PFSK-1 (cell line): ENCODE data around the gene CXCR6.

Experiments used
- FOXP2 ChIP-seq: optimal IDR thresholded peaks from 2 replicates; pipeline ENCODE3; 2011; ENCODE audit warnings: borderline replicate concordance, control low read depth, inconsistent platforms; ENCODE audit not compliant: insufficient read depth; ENCODE audit errors: extremely low read length, extremely low read depth
- POLR2AphosphoS5 ChIP-seq: IDR thresholded peaks from 2 replicates; pipeline ENCODE4 v1.6.1; 2012; ENCODE audit warnings: low read depth, mild to moderate bottlenecking, control low read depth, low read length, moderate library complexity
- SIN3A ChIP-seq: IDR thresholded peaks from 2 replicates; pipeline ENCODE4 v1.6.1; 2012; ENCODE audit warnings: mild to moderate bottlenecking, low read length, moderate library complexity, borderline replicate concordance; ENCODE audit not compliant: insufficient read depth
- TAF1 ChIP-seq: IDR thresholded peaks from 2 replicates; pipeline ENCODE4 v1.6.1; 2012; ENCODE audit warnings: low read length, control low read depth, borderline replicate concordance; ENCODE audit not compliant: insufficient read depth
- TF ChIP-seq, protein P1 (sequence below), 2 experiments: IDR thresholded peaks; 2 replicates each; pipeline versions ENCODE4 v1.6.1 to v1.8.0; 2011 to 2012; ENCODE audit warnings: low read depth in 2 of 2, low read length in 2 of 2, control low read depth in 1 of 2, inconsistent platforms in 1 of 2, mild to moderate bottlenecking in 1 of 2, moderate library complexity in 1 of 2; ENCODE audit not compliant: insufficient read depth in 1 of 2

The CXCR6 gene

DNA sequence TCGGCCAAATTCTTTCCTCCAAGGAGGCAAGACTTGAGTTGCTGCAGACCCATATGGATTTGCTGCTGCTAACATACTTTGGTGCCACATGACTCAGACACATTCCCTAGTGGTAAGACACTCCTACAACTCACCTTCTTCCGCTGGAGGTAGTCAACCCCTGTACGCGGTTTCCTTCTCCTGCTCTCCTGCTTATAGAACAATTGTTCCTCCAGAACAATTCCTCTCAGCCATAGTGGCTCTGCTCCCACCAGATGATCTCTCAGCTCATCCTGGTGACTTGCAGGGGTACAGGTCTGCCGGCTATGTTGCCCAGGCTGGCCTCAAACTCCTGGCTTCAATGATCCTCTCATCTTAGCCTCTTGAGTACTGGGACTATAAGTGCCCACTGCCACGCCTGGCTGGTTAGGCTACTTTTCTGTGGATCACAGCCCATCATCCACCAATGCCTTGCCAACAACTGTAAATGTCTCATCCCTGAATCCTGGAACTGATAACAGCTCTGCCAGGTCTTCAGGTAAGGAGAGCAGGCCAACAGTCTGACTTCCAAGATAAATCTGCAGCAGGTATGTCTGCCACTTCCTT is 2.4 kb upstream of the CXCR6 start:
- TF ChIP-seq SIN3A = no peak
- no peak for TF ChIP-seq TAF1
- TF ChIP-seq, protein P1, sequence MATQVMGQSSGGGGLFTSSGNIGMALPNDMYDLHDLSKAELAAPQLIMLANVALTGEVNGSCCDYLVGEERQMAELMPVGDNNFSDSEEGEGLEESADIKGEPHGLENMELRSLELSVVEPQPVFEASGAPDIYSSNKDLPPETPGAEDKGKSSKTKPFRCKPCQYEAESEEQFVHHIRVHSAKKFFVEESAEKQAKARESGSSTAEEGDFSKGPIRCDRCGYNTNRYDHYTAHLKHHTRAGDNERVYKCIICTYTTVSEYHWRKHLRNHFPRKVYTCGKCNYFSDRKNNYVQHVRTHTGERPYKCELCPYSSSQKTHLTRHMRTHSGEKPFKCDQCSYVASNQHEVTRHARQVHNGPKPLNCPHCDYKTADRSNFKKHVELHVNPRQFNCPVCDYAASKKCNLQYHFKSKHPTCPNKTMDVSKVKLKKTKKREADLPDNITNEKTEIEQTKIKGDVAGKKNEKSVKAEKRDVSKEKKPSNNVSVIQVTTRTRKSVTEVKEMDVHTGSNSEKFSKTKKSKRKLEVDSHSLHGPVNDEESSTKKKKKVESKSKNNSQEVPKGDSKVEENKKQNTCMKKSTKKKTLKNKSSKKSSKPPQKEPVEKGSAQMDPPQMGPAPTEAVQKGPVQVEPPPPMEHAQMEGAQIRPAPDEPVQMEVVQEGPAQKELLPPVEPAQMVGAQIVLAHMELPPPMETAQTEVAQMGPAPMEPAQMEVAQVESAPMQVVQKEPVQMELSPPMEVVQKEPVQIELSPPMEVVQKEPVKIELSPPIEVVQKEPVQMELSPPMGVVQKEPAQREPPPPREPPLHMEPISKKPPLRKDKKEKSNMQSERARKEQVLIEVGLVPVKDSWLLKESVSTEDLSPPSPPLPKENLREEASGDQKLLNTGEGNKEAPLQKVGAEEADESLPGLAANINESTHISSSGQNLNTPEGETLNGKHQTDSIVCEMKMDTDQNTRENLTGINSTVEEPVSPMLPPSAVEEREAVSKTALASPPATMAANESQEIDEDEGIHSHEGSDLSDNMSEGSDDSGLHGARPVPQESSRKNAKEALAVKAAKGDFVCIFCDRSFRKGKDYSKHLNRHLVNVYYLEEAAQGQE (IDR thresholded peaks at IDR 0.05; ENCODE audit: insufficient read depth in 1 of 2, low read depth in 2 of 2, low read length in 2 of 2) = no peak
- TF ChIP-seq POLR2AphosphoS5 = no peak
- TF ChIP-seq FOXP2 = no peak

DNA sequence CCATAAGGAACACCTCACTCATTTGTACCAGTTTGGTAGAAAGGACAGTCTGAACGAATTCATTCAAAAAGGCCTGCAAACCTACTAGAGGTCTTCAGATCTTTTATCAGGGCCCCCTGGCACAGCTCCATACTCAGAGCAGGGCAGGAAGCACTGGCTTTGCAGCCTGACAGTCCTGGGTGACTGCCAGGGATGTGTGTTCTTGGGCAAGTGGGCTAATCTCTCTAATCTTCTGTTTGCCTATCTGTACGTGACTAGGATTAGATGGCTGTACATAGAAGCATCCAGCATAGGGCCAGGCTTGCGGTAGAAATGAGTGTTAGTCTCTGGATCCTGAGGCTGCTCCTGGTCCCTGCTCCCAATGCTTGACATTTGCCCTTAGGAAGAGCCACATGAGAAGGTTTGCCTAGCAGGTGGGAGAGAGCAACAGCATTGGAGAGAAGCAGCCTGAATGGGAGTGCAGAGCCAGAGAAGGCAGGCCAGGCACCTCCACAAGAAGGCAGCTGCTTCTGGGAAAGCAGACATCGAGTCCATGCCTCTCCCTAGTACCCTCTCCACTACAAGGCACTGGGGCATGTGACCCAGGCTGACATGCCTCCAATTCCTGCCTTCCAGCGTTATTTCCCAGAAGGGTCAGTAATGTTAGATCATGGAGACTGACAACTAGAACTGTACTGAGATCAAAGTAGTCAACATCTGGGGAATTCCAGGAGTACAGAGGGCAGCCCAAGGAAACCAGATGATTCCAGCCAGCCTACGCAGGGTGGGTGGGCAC is 1.0 kb upstream of the CXCR6 start:
- TF ChIP-seq TAF1 (no peak), POLR2AphosphoS5 (no peak), SIN3A (no peak), FOXP2 (no peak)
- TF ChIP-seq, protein P1 (IDR thresholded peaks at IDR 0.05; ENCODE audit: insufficient read depth in 1 of 2, low read depth in 2 of 2, low read length in 2 of 2) = no peak

DNA sequence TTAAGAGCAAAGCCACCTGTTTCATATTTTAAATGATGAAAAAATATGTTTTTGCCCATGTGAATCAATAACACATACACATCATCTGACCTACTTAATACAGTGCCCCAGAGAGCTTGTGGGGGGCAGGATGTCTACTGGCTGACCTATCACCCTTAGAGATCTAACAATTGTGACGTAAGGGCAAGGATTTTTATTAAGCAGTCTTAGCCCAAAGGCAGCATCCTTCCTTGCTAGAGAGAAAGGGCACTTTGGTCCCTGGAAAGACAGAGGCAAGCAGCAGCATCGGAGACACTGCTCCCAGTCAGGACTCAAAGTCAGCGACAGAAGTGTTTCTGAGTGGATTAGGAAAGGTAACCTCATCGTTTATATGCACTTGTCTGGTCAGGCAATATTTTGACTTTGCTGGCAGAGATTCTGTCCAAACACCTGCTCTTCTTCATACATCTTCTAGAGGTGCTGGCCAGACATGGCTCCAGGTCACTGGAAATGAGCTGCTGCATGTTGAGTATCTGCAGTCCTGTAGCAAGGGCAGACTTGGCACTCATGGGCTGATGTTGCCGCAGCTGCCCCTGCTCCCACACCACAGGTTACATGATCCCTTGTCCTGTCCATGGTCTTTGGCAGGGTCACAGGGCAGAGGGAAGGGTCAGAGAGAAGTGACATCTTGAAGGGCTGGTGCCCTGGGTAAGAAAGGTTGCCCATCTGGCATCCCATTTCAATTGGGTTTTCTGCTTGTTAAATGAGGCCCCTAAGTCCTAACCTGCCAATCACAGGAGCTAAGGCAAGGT is 1.8 kb downstream of the CXCR6 start:
- TF ChIP-seq POLR2AphosphoS5 (no peak), FOXP2 (no peak), TAF1 (no peak), SIN3A (no peak)
- TF ChIP-seq, protein P1 (IDR thresholded peaks at IDR 0.05; ENCODE audit: insufficient read depth in 1 of 2, low read depth in 2 of 2, low read length in 2 of 2) = no peak

DNA sequence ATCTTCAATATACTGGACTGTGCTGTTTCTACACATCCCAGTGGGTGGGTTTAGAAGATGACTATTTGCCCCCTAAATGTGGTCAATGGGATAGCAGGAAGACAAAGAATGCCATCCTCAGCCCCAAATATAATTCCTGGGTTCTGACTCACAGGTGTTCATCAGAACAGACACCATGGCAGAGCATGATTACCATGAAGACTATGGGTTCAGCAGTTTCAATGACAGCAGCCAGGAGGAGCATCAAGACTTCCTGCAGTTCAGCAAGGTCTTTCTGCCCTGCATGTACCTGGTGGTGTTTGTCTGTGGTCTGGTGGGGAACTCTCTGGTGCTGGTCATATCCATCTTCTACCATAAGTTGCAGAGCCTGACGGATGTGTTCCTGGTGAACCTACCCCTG is 3.0 kb downstream of the CXCR6 start:
- TF ChIP-seq FOXP2 (no peak), POLR2AphosphoS5 (no peak), SIN3A (no peak), TAF1 (no peak)
- TF ChIP-seq, protein P1 (IDR thresholded peaks at IDR 0.05; ENCODE audit: insufficient read depth in 1 of 2, low read depth in 2 of 2, low read length in 2 of 2) = no peak
